Right lobe of liver (tissue), 6 donors: ENCODE measurements around the gene C11orf21. TPM values are rescaled to one million over a fixed set of nuclear protein-coding genes. Genes with fewer than 3 reads are reported as not detected.
A peak's percentile ranks its signal among the peaks of the same experiment; 100 is the strongest.
"Not testable (repeated sequence)": the region's sequence is repeated elsewhere in the genome, so short reads cannot be mapped to it uniquely, and the experiment has no call there.

Experiments
- ATAC-seq, 4 donors: fragments of 200-7000 bp; cut with Tn5 transposase; one replicate each; pipeline ENCODE4 v1.9.1; 2020; ENCODE audit warnings: mild to moderate bottlenecking in 4 of 4, moderate library complexity in 4 of 4
- DNase-seq, 3 donors: peaks; one replicate each; pipeline ENCODE4 v3.0.0-alpha.2; 2020
- H3K27ac ChIP-seq, 3 donors: fragments of 200-600 bp; one replicate each; pipeline ENCODE4 v1.8.0; 2022
- H3K27me3 ChIP-seq, 2 donors: fragments of 200-600 bp; one replicate each; pipeline ENCODE4 v1.8.0; 2022
- H3K36me3 ChIP-seq, 4 donors: fragments of 200-600 bp; sonication (generic) in 1 of 4; one replicate each; pipeline versions ENCODE4 v1.5.1 to v1.8.0; 2017 to 2022; ENCODE audit warnings: control low read depth in 1 of 4
- H3K4me1 ChIP-seq, 4 donors: fragments of 200-600 bp; sonication (generic) in 1 of 4; one replicate each; pipeline versions ENCODE4 v1.5.1 to v1.8.0; 2017 to 2022; ENCODE audit warnings: control low read depth in 1 of 4
- H3K4me3 ChIP-seq, 3 donors: fragments of 200-600 bp; one replicate each; pipeline ENCODE4 v1.8.0; 2022
- H3K9me3 ChIP-seq, 4 donors: fragments of 200-600 bp; sonication (generic) in 1 of 4; one replicate each; pipeline versions ENCODE4 v1.5.1 to v1.8.0; 2017 to 2022; ENCODE audit warnings: control low read depth in 1 of 4
- CTCF ChIP-seq, 4 donors: fragments of 200-600 bp in 3 of 4; fragments of 450-650 bp in 1 of 4; IDR thresholded peaks; one replicate each; pipeline versions ENCODE4 v1.5.1 to v1.8.0; 2016 to 2022; ENCODE audit warnings: antibody characterized with exemption in 4 of 4, mild to moderate bottlenecking in 2 of 4
- POLR2A ChIP-seq: fragments of 450-650 bp; IDR thresholded peaks from one replicate; pipeline ENCODE4 v1.6.1; 2017; ENCODE audit warnings: antibody characterized with exemption, mild to moderate bottlenecking
- WGBS: methylation state at CpG from one replicate; pipeline ENCODE4 v1.1.6; 2018; ENCODE audit warnings: low coverage, low lambda C conversion rate; ENCODE audit not compliant: insufficient coverage; ENCODE audit errors: missing lambda C conversion rate; 5-methylcytosine and 5-hydroxymethylcytosine counted together
- intact Hi-C, 2 donors: fragments of 100-400 bp; cut with DNase I; formaldehyde crosslinking; loops; one replicate each; pipeline versions ENCODE4 v1.11.2 to v1.14.1; 2022
- total RNA-seq, 6 experiments: library from RNA; depleted of rRNA in 2 of 6; stranded (reverse); fragments of >200 nt in 2 of 6; fragmentation: NEBNext Ultra II Directional in 3 of 6; extraction: Animal tissue kit (Norgen Biotek cat#: 25700) in 3 of 6; gene quantifications; one replicate each; pipeline versions ENCODE4 v1.1.0 to v1.2.4, GENCODE V29; 2016 to 2023
- donor health status: DM: no; HTN: yes; CAD: no.
- donor health status: DM: no; HTN: no; CAD: no.
- donor health status: DM: no; HTN: no; CAD: no.
- donor health status: DM: no; HTN: yes; CAD: no.
- donor health status: DM: no; HTN: yes; CAD: no.

Gene C11orf21
- total RNA-seq, 6 experiments from 2014 or later: 0.25 to 0.51 (median 0.39) TPM

- H3K27ac ChIP-seq, H3K9me3 ChIP-seq, H3K36me3 ChIP-seq, H3K4me1 ChIP-seq, H3K4me3 ChIP-seq, DNase-seq, intact Hi-C loops, H3K27me3 ChIP-seq: not testable (repeated sequence)
- 52% methylated on average over 2 of the region's 4 CpGs for WGBS
- ATAC-seq: peak; percentile 54 to 82 (median 69)
Observed at GRCh38 chr11:2333486-2334205, 31.9 kb upstream of the C11orf21 start.

- 33% methylated on average over 1 of the region's 29 CpGs for WGBS
- H3K27me3 ChIP-seq, H3K4me3 ChIP-seq, H3K4me1 ChIP-seq, ATAC-seq, H3K27ac ChIP-seq, intact Hi-C loops, DNase-seq, H3K9me3 ChIP-seq, H3K36me3 ChIP-seq: not testable (repeated sequence)
Observed at GRCh38 chr11:2332569-2332968, 30.9 kb upstream of the C11orf21 start.

- intact Hi-C loops: no loop called here
Observed at GRCh38 chr11:2331404-2331803, 29.7 kb upstream of the C11orf21 start.

GRCh38 chr11:2330696-2331095 is 29.0 kb upstream of the C11orf21 start:
- Histone ChIP-seq H3K27me3 (no peaks in the 10 kb centered on the region), H3K27ac (no peak overlapping the region), H3K36me3 (no peaks in the 10 kb centered on the region), H3K9me3 (no peaks in the 10 kb centered on the region), H3K4me3 (no peak overlapping the region), H3K4me1 (peaks cover 0 to 7% (median 0%) of the 10 kb centered on the region in 4 donors)
- no peak for TF ChIP-seq POLR2A
- TF ChIP-seq CTCF (IDR thresholded peaks at IDR 0.05): no peak
- DNase-seq: no peak
- no peak for ATAC-seq
- WGBS: 90% methylated on average over 2 of the region's 6 CpGs
- intact Hi-C loops: no loop called here

More at GRCh38 chr11:2331404-2331803, 29.7 kb upstream of the C11orf21 start:
- Histone ChIP-seq H3K4me3 (no peak overlapping the region), H3K27me3 (no peaks in the 10 kb centered on the region), H3K36me3 (no peaks in the 10 kb centered on the region), H3K9me3 (no peaks in the 10 kb centered on the region), H3K27ac (no peak overlapping the region), H3K4me1 (no peaks in the 10 kb centered on the region)
- WGBS: 63% methylated on average over 5 of the region's 5 CpGs
- DNase-seq (no peak), ATAC-seq (no peak)
- TF ChIP-seq POLR2A (no peak), CTCF (IDR thresholded peaks at IDR 0.05) (no peak)

GRCh38 chr11:2329551-2329950 is 27.8 kb upstream of the C11orf21 start:
- Histone ChIP-seq H3K36me3 (no peaks in the 10 kb centered on the region), H3K4me1 (peaks cover 0 to 15% (median 3%) of the 10 kb centered on the region in 4 donors), H3K9me3 (no peaks in the 10 kb centered on the region), H3K27ac (no peak overlapping the region), H3K27me3 (no peaks in the 10 kb centered on the region), H3K4me3 (no peak overlapping the region)
- TF ChIP-seq CTCF (IDR thresholded peaks at IDR 0.05): no peak
- no peak for TF ChIP-seq POLR2A
- 81% methylated on average over 8 of the region's 9 CpGs for WGBS
- intact Hi-C loops: no loop called here
- DNase-seq (no peak), ATAC-seq (no peak)
